ENCODE data around the gene CHFR. TPM values are rescaled to one million over a fixed set of nuclear protein-coding genes. Genes with fewer than 3 reads are reported as not detected.
"Not testable (repeated sequence)": the region's sequence is repeated elsewhere in the genome, so short reads cannot be mapped to it uniquely, and the experiment has no call there.

Gene CHFR
- total RNA-seq, 2 donors from 2014 or later: 68.3 to 72.3 TPM

GRCh38 chr12:132847363-132848356 is 39.7 kb downstream of the CHFR start:
- ATAC-seq (replicated peaks in 1 of 2) (no peak), DNase-seq (no peak)
- Mint-ChIP-seq H3K4me3 (no peak overlapping the region), H3K27ac (no peak overlapping the region), H3K4me1 (ENCODE audit: low read depth) (no peaks in the 10 kb centered on the region), H3K27me3 (ENCODE audit: low read depth) (no peaks in the 10 kb centered on the region), H3K36me3 (ENCODE audit: insufficient read depth in 2 of 2) (peaks cover 0 to 13% of the 10 kb centered on the region in 2 donors), H3K9me3 (no peaks in the 10 kb centered on the region)

- DNase-seq; ATAC-seq (replicated peaks in 1 of 2); H3K4me1 Mint-ChIP-seq (ENCODE audit: low read depth); H3K27me3 Mint-ChIP-seq (ENCODE audit: low read depth); H3K27ac Mint-ChIP-seq; H3K9me3 Mint-ChIP-seq; H3K4me3 Mint-ChIP-seq: not testable (repeated sequence)
- H3K36me3 Mint-ChIP-seq (ENCODE audit: insufficient read depth in 2 of 2): peaks cover 5 to 29% of the 10 kb centered on the region in 2 donors
These were observed 42.7 kb downstream of the CHFR start for GRCh38 chr12:132844681-132845080.

GRCh38 chr12:132842449-132843045 is 44.9 kb downstream of the CHFR start:
- Mint-ChIP-seq H3K27ac (no peak overlapping the region), H3K4me3 (no peak overlapping the region), H3K36me3 (ENCODE audit: insufficient read depth in 2 of 2) (peaks cover 5 to 27% of the 10 kb centered on the region in 2 donors), H3K4me1 (ENCODE audit: low read depth) (no peaks in the 10 kb centered on the region), H3K9me3 (no peaks in the 10 kb centered on the region), H3K27me3 (ENCODE audit: low read depth) (no peaks in the 10 kb centered on the region)
- ATAC-seq (replicated peaks in 1 of 2): no peak
- no peak for DNase-seq

GRCh38 chr12:132841151-132841550 is 46.3 kb downstream of the CHFR start:
- H3K4me1 Mint-ChIP-seq (ENCODE audit: low read depth): peaks cover 11% of the 10 kb centered on the region
- no peak for ATAC-seq (replicated peaks in 1 of 2)
- no peaks in the 10 kb centered on the region for H3K27me3 Mint-ChIP-seq (ENCODE audit: low read depth)
- peaks cover 5 to 22% of the 10 kb centered on the region in 2 donors for H3K36me3 Mint-ChIP-seq (ENCODE audit: insufficient read depth in 2 of 2)
- no peak for DNase-seq
- H3K4me3 Mint-ChIP-seq: no peak overlapping the region
- H3K9me3 Mint-ChIP-seq: no peaks in the 10 kb centered on the region
- H3K27ac Mint-ChIP-seq: peak overlapping the region; percentile 82

GRCh38 chr12:132840536-132840935 is 46.9 kb downstream of the CHFR start:
- Mint-ChIP-seq H3K27me3 (ENCODE audit: low read depth) (no peaks in the 10 kb centered on the region), H3K9me3 (no peaks in the 10 kb centered on the region), H3K36me3 (ENCODE audit: insufficient read depth in 2 of 2) (peaks cover 5 to 20% of the 10 kb centered on the region in 2 donors), H3K27ac (no peak overlapping the region), H3K4me3 (no peak overlapping the region), H3K4me1 (ENCODE audit: low read depth) (peaks cover 11% of the 10 kb centered on the region)
- DNase-seq (no peak), ATAC-seq (replicated peaks in 1 of 2) (no peak)

- Mint-ChIP-seq H3K27me3 (ENCODE audit: low read depth) (no peaks in the 10 kb centered on the region), H3K36me3 (ENCODE audit: insufficient read depth in 2 of 2) (peaks cover 5 to 17% of the 10 kb centered on the region in 2 donors), H3K27ac (no peak overlapping the region), H3K4me1 (ENCODE audit: low read depth) (peaks cover 17% of the 10 kb centered on the region), H3K9me3 (no peaks in the 10 kb centered on the region), H3K4me3 (no peak overlapping the region)
- no peak for ATAC-seq (replicated peaks in 1 of 2)
- no peak for DNase-seq
These were observed 47.7 kb downstream of the CHFR start for GRCh38 chr12:132839558-132840235.

GRCh38 chr12:132838410-132839080 is 48.9 kb downstream of the CHFR start:
- DNase-seq (no peak), ATAC-seq (replicated peaks in 1 of 2) (no peak)
- Mint-ChIP-seq H3K4me1 (ENCODE audit: low read depth) (peaks cover 29% of the 10 kb centered on the region), H3K27ac (peak overlapping the region; percentile 64), H3K4me3 (no peak overlapping the region), H3K27me3 (ENCODE audit: low read depth) (no peaks in the 10 kb centered on the region), H3K36me3 (ENCODE audit: insufficient read depth in 2 of 2) (peaks cover 5 to 19% of the 10 kb centered on the region in 2 donors), H3K9me3 (no peaks in the 10 kb centered on the region)

- no peak overlapping the region for H3K27ac Mint-ChIP-seq
- no peak for ATAC-seq (replicated peaks in 1 of 2)
These were observed 49.6 kb downstream of the CHFR start for GRCh38 chr12:132837693-132838409.

GRCh38 chr12:132836795-132837331 is 50.5 kb downstream of the CHFR start:
- DNase-seq (no peak), ATAC-seq (replicated peaks in 1 of 2) (no peak)
- Mint-ChIP-seq H3K27me3 (ENCODE audit: low read depth) (no peaks in the 10 kb centered on the region), H3K27ac (peak overlapping the region; percentile 1), H3K4me3 (peak overlapping the region; percentile 42 to 79), H3K9me3 (no peaks in the 10 kb centered on the region), H3K4me1 (ENCODE audit: low read depth) (peaks cover 32% of the 10 kb centered on the region), H3K36me3 (ENCODE audit: insufficient read depth in 2 of 2) (peaks cover 5 to 14% of the 10 kb centered on the region in 2 donors)

More at GRCh38 chr12:132837693-132838409, 49.6 kb downstream of the CHFR start:
- Mint-ChIP-seq H3K27me3 (ENCODE audit: low read depth) (no peaks in the 10 kb centered on the region), H3K9me3 (no peaks in the 10 kb centered on the region), H3K36me3 (ENCODE audit: insufficient read depth in 2 of 2) (peaks cover 5 to 19% of the 10 kb centered on the region in 2 donors), H3K4me3 (peak overlapping the region in 1 of 2 donors; percentile 5), H3K4me1 (ENCODE audit: low read depth) (peaks cover 32% of the 10 kb centered on the region)
- DNase-seq: no peak

GRCh38 chr12:132836230-132836629 is 51.2 kb downstream of the CHFR start:
- not testable (repeated sequence) for ATAC-seq (replicated peaks in 1 of 2); H3K9me3 Mint-ChIP-seq; H3K27ac Mint-ChIP-seq; H3K27me3 Mint-ChIP-seq (ENCODE audit: low read depth)
- peak overlapping the region; percentile 42 to 79 for H3K4me3 Mint-ChIP-seq
- peaks cover 32% of the 10 kb centered on the region for H3K4me1 Mint-ChIP-seq (ENCODE audit: low read depth)
- peaks cover 2 to 11% of the 10 kb centered on the region in 2 donors for H3K36me3 Mint-ChIP-seq (ENCODE audit: insufficient read depth in 2 of 2)
- DNase-seq: peak in 1 of 2 donors; percentile 13

- no peak for ATAC-seq (replicated peaks in 1 of 2)
- Mint-ChIP-seq H3K4me3 (peak overlapping the region; percentile 57 to 74), H3K9me3 (no peaks in the 10 kb centered on the region), H3K27ac (peak overlapping the region; percentile 84), H3K27me3 (ENCODE audit: low read depth) (no peaks in the 10 kb centered on the region), H3K4me1 (ENCODE audit: low read depth) (peaks cover 32% of the 10 kb centered on the region), H3K36me3 (ENCODE audit: insufficient read depth in 2 of 2) (peaks cover 2 to 9% of the 10 kb centered on the region in 2 donors)
- no peak for DNase-seq
These were observed 52.1 kb downstream of the CHFR start for GRCh38 chr12:132835076-132836025.
